ENCODE results near the gene PRPF40B.

GRCh38 chr12:49649445-49649844, 26.1 kb downstream of the PRPF40B start:
- TF ChIP-seq, protein P1, sequence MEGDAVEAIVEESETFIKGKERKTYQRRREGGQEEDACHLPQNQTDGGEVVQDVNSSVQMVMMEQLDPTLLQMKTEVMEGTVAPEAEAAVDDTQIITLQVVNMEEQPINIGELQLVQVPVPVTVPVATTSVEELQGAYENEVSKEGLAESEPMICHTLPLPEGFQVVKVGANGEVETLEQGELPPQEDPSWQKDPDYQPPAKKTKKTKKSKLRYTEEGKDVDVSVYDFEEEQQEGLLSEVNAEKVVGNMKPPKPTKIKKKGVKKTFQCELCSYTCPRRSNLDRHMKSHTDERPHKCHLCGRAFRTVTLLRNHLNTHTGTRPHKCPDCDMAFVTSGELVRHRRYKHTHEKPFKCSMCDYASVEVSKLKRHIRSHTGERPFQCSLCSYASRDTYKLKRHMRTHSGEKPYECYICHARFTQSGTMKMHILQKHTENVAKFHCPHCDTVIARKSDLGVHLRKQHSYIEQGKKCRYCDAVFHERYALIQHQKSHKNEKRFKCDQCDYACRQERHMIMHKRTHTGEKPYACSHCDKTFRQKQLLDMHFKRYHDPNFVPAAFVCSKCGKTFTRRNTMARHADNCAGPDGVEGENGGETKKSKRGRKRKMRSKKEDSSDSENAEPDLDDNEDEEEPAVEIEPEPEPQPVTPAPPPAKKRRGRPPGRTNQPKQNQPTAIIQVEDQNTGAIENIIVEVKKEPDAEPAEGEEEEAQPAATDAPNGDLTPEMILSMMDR (IDR thresholded peaks at IDR 0.05), result no peak
- TF ChIP-seq ZFX (IDR thresholded peaks at IDR 0.05; ENCODE audit: borderline replicate concordance), result no peak
